GM23338 (cell line): ENCODE results near the gene CHRNA4. TPM values are rescaled to one million over a fixed set of nuclear protein-coding genes. Genes with fewer than 3 reads are reported as not detected.

Source experiments
- ATAC-seq: fragments of 200-7000 bp; cut with Tn5 transposase; 3 replicates; pipeline ENCODE4 v1.9.1; 2020
- DNase-seq: peaks from one replicate; pipeline ENCODE4 v3.0.0-alpha.2; 2015; ENCODE audit warnings: low spot score
- H2AFZ ChIP-seq: fragments of 200-600 bp; sonication (generic); 2 replicates; pipeline ENCODE4 v1.8.0; 2016; ENCODE audit warnings: antibody characterized with exemption, mild to moderate bottlenecking, moderate library complexity
- H3F3A ChIP-seq: fragments of 200-600 bp; sonication (generic); replicated peaks from 2 replicates; pipeline ENCODE4 v1.8.0; 2017; ENCODE audit warnings: antibody characterized with exemption, mixed run types, low read depth
- H3K27ac ChIP-seq: fragments of 200-600 bp; sonication (generic); 2 replicates; pipeline ENCODE4 v1.6.1; 2016; ENCODE audit warnings: low read depth
- H3K27me3 ChIP-seq: fragments of 200-600 bp; sonication (generic); 2 replicates; pipeline ENCODE4 v1.8.0; 2016; ENCODE audit warnings: mild to moderate bottlenecking, mixed run types, moderate library complexity; ENCODE audit not compliant: insufficient read depth
- H3K36me3 ChIP-seq: fragments of 200-600 bp; sonication (generic); 2 replicates; pipeline ENCODE4 v1.8.0; 2016; ENCODE audit warnings: mild to moderate bottlenecking; ENCODE audit not compliant: insufficient read depth
- H3K4me1 ChIP-seq: fragments of 200-600 bp; sonication (generic); 2 replicates; pipeline ENCODE4 v1.8.0; 2016; ENCODE audit warnings: mild to moderate bottlenecking, moderate library complexity; ENCODE audit not compliant: insufficient read depth
- H3K4me2 ChIP-seq: fragments of 200-600 bp; sonication (generic); 2 replicates; pipeline ENCODE4 v1.7.1; 2017; ENCODE audit warnings: mixed run types
- H3K4me3 ChIP-seq: fragments of 200-600 bp; sonication (generic); 2 replicates; pipeline ENCODE4 v1.6.1; 2016; ENCODE audit warnings: mixed run types
- H3K79me2 ChIP-seq: fragments of 200-600 bp; sonication (generic); replicated peaks from 2 replicates; pipeline ENCODE4 v1.8.0; 2017; ENCODE audit warnings: mild to moderate bottlenecking; ENCODE audit not compliant: insufficient read depth
- H3K9me2 ChIP-seq: fragments of 200-600 bp; sonication (generic); 2 replicates; pipeline ENCODE4 v1.8.0; 2017; ENCODE audit not compliant: insufficient read depth
- H4K20me1 ChIP-seq: fragments of 200-600 bp; sonication (generic); replicated peaks from 2 replicates; pipeline ENCODE4 v1.8.0; 2017; ENCODE audit warnings: mild to moderate bottlenecking; ENCODE audit not compliant: insufficient read depth
- H3K27ac Mint-ChIP-seq: 2 replicates; pipeline ENCODE4 v1.8.0; 2020; ENCODE audit warnings: inconsistent platforms, mild to moderate bottlenecking, moderate library complexity, mixed read lengths
- H3K27me3 Mint-ChIP-seq: 3 replicates; pipeline ENCODE4 v1.8.0; 2022; ENCODE audit warnings: low read depth, mild to moderate bottlenecking, moderate library complexity, mixed read lengths, inconsistent platforms; ENCODE audit not compliant: insufficient read depth, poor library complexity
- H3K36me3 Mint-ChIP-seq: 3 replicates; pipeline ENCODE4 v1.8.0; 2021; ENCODE audit warnings: low read depth, mild to moderate bottlenecking, inconsistent platforms, moderate library complexity, mixed read lengths
- H3K4me1 Mint-ChIP-seq: 3 replicates; pipeline ENCODE4 v1.8.0; 2020; ENCODE audit warnings: mild to moderate bottlenecking, inconsistent platforms, mixed read lengths
- H3K4me3 Mint-ChIP-seq: 3 replicates; pipeline ENCODE4 v1.8.0; 2021; ENCODE audit warnings: moderate library complexity, mild to moderate bottlenecking, inconsistent platforms, mixed read lengths
- H3K9me3 Mint-ChIP-seq: 3 replicates; pipeline ENCODE4 v1.8.0; 2020; ENCODE audit warnings: moderate library complexity, mild to moderate bottlenecking, inconsistent platforms, mixed read lengths
- CREB1 ChIP-seq: fragments of 250-450 bp; sonication (Bioruptor Pico); IDR thresholded peaks from 2 replicates; pipeline ENCODE4 v1.5.0; 2020; ENCODE audit warnings: low read depth, mild to moderate bottlenecking, moderate library complexity
- CTCF ChIP-seq, 2 experiments: fragments of 200-600 bp in 1 of 2; sonication (generic) in 1 of 2; conservative IDR thresholded peaks; 2 replicates each; pipeline versions ENCODE4 v1.5.1 to v1.6.1; 2016 to 2017; ENCODE audit warnings: antibody characterized with exemption in 2 of 2, low read depth in 2 of 2, mild to moderate bottlenecking in 2 of 2, moderate library complexity in 1 of 2
- EZH2 ChIP-seq: fragments of 200-600 bp; sonication (generic); IDR thresholded peaks from one replicate; pipeline ENCODE4 v1.8.0; 2017; ENCODE audit warnings: antibody characterized with exemption, mild to moderate bottlenecking, low read depth; ENCODE audit not compliant: unreplicated experiment
- EZH2phosphoT487 ChIP-seq: fragments of 200-600 bp; sonication (generic); IDR thresholded peaks from one replicate; pipeline ENCODE4 v1.8.1; 2018; ENCODE audit warnings: antibody characterized with exemption; ENCODE audit not compliant: unreplicated experiment
- JUNB ChIP-seq: IDR thresholded peaks from one replicate; pipeline ENCODE4 v1.6.1; 2016; ENCODE audit warnings: antibody characterized with exemption; ENCODE audit not compliant: unreplicated experiment
- NANOG ChIP-seq: IDR thresholded peaks from 2 replicates; pipeline ENCODE4 v1.6.1; 2016; ENCODE audit warnings: antibody characterized with exemption, borderline replicate concordance
- POLR2AphosphoS5 ChIP-seq: IDR thresholded peaks from 2 replicates; pipeline ENCODE4 v1.6.1; 2016; ENCODE audit warnings: antibody characterized with exemption, low read depth
- REST ChIP-seq: IDR thresholded peaks from one replicate; pipeline ENCODE4 v1.6.1; 2018; ENCODE audit warnings: antibody characterized with exemption; ENCODE audit not compliant: unreplicated experiment
- STAT1 ChIP-seq: IDR thresholded peaks from one replicate; pipeline ENCODE4 v1.6.1; 2016; ENCODE audit warnings: antibody characterized with exemption; ENCODE audit not compliant: unreplicated experiment
- ZNF114 ChIP-seq: fragments of 250-450 bp; sonication (Bioruptor Pico); IDR thresholded peaks from 2 replicates; pipeline ENCODE4 v1.5.0; 2020; ENCODE audit warnings: mild to moderate bottlenecking, moderate library complexity
- ZNF331 ChIP-seq: fragments of 250-450 bp; sonication (Bioruptor Pico); IDR thresholded peaks from 2 replicates; pipeline ENCODE4 v1.5.0; 2020; ENCODE audit warnings: low read depth, mild to moderate bottlenecking, moderate library complexity
- polyA plus RNA-seq: library from polyadenylated mRNA; unstranded; fragments of >200 nt; fragmentation: Nextera tagmentation; extraction: Ambion mirVana; gene quantifications from 2 replicates; pipeline ENCODE4 v1.2.1, GENCODE V29; 2016
- total RNA-seq: library from RNA; depleted of rRNA; stranded (reverse); fragments of >200 nt; shearing (Covaris generic); gene quantifications from 2 replicates; pipeline ENCODE4 v1.2.3, GENCODE V29; 2014
- TF ChIP-seq, protein P1 (sequence below): IDR thresholded peaks from 2 replicates; pipeline ENCODE4 v1.6.1; 2016; ENCODE audit warnings: antibody characterized with exemption
- TF ChIP-seq, protein P2 (sequence below): fragments of 250-450 bp; sonication (Bioruptor Pico); IDR thresholded peaks from 2 replicates; pipeline ENCODE4 v1.5.0; 2020; ENCODE audit warnings: mild to moderate bottlenecking, moderate library complexity

The CHRNA4 gene
- total and polyA plus RNA-seq, 2 experiments from 2014 or later: 2.7 to 3.9 TPM

DNA sequence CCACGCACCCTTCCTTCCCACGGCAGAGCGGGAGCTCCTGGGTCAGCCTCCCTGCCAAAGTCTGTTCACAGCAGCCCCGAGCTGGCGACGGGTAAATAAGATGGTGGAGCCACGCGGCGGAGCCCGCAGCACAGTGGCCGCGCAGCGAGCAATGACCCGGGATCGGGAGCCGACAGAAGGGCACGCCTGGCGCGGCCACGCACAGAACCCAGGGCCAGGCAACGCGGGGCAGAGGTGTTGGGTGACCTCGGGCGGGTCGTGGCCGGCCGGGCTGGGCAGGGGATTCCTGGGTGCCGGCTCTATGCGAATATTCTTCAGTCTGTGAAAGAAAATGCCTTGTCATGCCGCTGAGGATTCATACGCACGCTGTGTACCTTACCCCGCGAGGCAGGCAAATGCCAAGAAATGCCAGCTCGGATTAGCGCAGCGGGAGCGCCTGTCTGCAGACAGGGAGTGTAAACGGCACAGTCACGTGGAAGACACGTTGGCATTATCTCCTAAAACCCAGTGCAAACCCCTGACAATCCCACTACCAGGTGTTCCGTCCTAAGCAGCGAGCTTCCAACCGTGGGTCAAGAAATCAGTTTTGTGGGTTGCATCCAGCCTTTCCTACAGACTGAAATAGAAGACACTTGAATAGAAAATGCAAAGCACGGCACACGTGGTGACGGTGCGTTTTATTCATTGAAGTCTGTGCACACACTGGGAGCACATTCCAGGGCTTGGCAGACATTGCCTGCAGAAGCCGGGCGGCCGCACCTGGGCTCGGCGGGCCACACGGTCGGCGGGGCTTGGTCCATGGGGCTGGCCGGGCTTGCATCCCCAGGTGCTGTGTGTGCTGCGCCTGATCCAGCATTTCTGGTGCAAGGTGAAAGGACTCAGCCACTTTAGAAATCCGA, 18.3 kb downstream of the CHRNA4 start:
- no peak for TF ChIP-seq CTCF (conservative IDR thresholded peaks at IDR 0.05; ENCODE audit: low read depth in 2 of 2)
- no peak for TF ChIP-seq ZNF331 (CRISPR knock-in tag)
- no peak for TF ChIP-seq STAT1
- TF ChIP-seq, protein P1, sequence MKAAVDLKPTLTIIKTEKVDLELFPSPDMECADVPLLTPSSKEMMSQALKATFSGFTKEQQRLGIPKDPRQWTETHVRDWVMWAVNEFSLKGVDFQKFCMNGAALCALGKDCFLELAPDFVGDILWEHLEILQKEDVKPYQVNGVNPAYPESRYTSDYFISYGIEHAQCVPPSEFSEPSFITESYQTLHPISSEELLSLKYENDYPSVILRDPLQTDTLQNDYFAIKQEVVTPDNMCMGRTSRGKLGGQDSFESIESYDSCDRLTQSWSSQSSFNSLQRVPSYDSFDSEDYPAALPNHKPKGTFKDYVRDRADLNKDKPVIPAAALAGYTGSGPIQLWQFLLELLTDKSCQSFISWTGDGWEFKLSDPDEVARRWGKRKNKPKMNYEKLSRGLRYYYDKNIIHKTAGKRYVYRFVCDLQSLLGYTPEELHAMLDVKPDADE: no peak
- TF ChIP-seq ZNF114 (CRISPR knock-in tag): no peak
- TF ChIP-seq, protein P2, sequence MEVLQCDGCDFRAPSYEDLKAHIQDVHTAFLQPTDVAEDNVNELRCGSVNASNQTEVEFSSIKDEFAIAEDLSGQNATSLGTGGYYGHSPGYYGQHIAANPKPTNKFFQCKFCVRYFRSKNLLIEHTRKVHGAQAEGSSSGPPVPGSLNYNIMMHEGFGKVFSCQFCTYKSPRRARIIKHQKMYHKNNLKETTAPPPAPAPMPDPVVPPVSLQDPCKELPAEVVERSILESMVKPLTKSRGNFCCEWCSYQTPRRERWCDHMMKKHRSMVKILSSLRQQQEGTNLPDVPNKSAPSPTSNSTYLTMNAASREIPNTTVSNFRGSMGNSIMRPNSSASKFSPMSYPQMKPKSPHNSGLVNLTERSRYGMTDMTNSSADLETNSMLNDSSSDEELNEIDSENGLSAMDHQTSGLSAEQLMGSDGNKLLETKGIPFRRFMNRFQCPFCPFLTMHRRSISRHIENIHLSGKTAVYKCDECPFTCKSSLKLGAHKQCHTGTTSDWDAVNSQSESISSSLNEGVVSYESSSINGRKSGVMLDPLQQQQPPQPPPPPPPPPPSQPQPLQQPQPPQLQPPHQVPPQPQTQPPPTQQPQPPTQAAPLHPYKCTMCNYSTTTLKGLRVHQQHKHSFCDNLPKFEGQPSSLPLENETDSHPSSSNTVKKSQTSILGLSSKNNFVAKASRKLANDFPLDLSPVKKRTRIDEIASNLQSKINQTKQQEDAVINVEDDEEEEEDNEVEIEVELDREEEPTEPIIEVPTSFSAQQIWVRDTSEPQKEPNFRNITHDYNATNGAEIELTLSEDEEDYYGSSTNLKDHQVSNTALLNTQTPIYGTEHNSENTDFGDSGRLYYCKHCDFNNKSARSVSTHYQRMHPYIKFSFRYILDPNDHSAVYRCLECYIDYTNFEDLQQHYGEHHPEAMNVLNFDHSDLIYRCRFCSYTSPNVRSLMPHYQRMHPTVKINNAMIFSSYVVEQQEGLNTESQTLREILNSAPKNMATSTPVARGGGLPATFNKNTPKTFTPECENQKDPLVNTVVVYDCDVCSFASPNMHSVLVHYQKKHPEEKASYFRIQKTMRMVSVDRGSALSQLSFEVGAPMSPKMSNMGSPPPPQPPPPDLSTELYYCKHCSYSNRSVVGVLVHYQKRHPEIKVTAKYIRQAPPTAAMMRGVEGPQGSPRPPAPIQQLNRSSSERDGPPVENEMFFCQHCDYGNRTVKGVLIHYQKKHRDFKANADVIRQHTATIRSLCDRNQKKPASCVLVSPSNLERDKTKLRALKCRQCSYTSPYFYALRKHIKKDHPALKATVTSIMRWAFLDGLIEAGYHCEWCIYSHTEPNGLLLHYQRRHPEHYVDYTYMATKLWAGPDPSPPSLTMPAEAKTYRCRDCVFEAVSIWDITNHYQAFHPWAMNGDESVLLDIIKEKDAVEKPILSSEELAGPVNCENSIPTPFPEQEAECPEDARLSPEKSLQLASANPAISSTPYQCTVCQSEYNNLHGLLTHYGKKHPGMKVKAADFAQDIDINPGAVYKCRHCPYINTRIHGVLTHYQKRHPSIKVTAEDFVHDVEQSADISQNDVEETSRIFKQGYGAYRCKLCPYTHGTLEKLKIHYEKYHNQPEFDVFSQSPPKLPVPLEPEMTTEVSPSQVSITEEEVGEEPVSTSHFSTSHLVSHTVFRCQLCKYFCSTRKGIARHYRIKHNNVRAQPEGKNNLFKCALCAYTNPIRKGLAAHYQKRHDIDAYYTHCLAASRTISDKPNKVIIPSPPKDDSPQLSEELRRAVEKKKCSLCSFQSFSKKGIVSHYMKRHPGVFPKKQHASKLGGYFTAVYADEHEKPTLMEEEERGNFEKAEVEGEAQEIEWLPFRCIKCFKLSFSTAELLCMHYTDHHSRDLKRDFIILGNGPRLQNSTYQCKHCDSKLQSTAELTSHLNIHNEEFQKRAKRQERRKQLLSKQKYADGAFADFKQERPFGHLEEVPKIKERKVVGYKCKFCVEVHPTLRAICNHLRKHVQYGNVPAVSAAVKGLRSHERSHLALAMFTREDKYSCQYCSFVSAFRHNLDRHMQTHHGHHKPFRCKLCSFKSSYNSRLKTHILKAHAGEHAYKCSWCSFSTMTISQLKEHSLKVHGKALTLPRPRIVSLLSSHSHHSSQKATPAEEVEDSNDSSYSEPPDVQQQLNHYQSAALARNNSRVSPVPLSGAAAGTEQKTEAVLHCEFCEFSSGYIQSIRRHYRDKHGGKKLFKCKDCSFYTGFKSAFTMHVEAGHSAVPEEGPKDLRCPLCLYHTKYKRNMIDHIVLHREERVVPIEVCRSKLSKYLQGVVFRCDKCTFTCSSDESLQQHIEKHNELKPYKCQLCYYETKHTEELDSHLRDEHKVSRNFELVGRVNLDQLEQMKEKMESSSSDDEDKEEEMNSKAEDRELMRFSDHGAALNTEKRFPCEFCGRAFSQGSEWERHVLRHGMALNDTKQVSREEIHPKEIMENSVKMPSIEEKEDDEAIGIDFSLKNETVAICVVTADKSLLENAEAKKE (CRISPR knock-in tag): no peak
- no peak for TF ChIP-seq NANOG
- TF ChIP-seq REST: no peak
- no peak for TF ChIP-seq CREB1
- no peak for TF ChIP-seq POLR2AphosphoS5
- no peak for TF ChIP-seq JUNB
- TF ChIP-seq EZH2: no peak
- TF ChIP-seq EZH2phosphoT487: no peak
- H3K27me3 Mint-ChIP-seq: peaks cover 5% of the 10 kb centered on the region
- DNase-seq (no peak), ATAC-seq (peak; percentile 60)
- H3K4me1 ChIP-seq: no peaks in the 10 kb centered on the region
- no peaks in the 10 kb centered on the region for H3K9me2 ChIP-seq
- peaks cover 4% of the 10 kb centered on the region; the same call in 1 of the 3 replicates for H3K4me1 Mint-ChIP-seq
- H3K27ac ChIP-seq: no peak overlapping the region
- no peaks in the 10 kb centered on the region for H3F3A ChIP-seq
- no peaks in the 10 kb centered on the region for H4K20me1 ChIP-seq
- no peak overlapping the region for H3K4me2 ChIP-seq
- H3K9me3 Mint-ChIP-seq: peaks cover 17% of the 10 kb centered on the region; the same call in 2 of the 3 replicates
- H3K27me3 ChIP-seq: no peaks in the 10 kb centered on the region
- H3K27ac Mint-ChIP-seq: no peak overlapping the region
- H3K36me3 ChIP-seq: no peaks in the 10 kb centered on the region
- no peak overlapping the region for H3K4me3 ChIP-seq
- H3K79me2 ChIP-seq: no peaks in the 10 kb centered on the region
- no peaks in the 10 kb centered on the region for H3K36me3 Mint-ChIP-seq
- no peak overlapping the region for H3K4me3 Mint-ChIP-seq
- no peak overlapping the region for H2AFZ ChIP-seq
